SH-SY5Y (cell line): Measurements from ENCODE around the gene SELENOO.

Source experiments
- GATA2 ChIP-seq: IDR thresholded peaks from 2 replicates; pipeline ENCODE4 v1.6.1; 2011; ENCODE audit warnings: mild to moderate bottlenecking, low read depth, low read length
- GATA3 ChIP-seq: IDR thresholded peaks from 2 replicates; pipeline ENCODE4 v1.6.1; 2011; ENCODE audit warnings: low read depth, mild to moderate bottlenecking, low read length, moderate library complexity

- no peak for TF ChIP-seq GATA2
- no peak for TF ChIP-seq GATA3
Observed at GRCh38 chr22:50189184-50189848, 11.5 kb upstream of the SELENOO start.
